ENCODE measurements around the gene TRDN.
A peak's percentile ranks its signal among the peaks of the same experiment; 100 is the strongest.
"Not testable (repeated sequence)": the region's sequence is repeated elsewhere in the genome, so short reads cannot be mapped to it uniquely, and the experiment has no call there.

TRDN gene

DNA sequence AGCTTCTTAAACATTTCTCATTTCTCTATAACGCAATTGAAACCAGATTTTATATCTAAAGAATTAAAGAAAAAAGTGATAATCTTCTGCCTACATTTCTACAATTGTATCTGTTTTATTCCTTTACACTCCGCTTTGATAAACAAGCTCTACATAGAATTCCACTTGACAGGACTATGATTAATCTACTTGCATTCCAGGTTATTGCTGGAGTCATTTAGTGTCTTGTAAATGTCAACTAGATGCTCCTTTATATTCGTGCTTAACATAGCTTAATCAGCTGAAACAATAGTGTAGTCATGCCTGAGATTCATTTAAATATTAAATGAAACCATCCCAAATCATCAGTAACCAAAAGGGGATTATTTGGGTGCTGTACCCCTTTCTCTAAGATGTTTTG, 284.0 kb downstream of the TRDN start:
- DNase-seq, result no peak
- in situ Hi-C loops (cut with HindIII; ENCODE audit: low pct_ligation_motif_present, low pct_unique_long_range_greater_than_20kb, low sequenced_read_pairs), result no loop called here

DNA sequence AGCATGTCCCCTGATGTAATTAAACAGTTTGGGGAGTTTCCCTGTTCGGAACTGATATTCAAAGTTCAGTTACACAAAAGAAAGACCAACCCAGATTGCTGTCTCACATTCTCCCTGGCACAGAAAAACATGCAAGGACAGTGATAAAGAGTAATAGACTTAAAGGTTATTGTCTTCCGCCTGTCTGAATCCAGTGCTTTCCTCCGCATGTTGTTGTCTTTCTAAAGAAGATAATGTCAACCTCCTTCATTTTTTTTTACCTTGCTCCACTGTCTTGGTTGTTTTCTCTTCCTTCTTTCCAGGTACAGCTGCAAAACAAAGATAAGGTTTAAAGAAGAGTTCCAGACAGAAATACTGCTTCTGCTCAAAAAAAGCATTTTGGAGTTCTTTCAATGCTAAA, 284.5 kb downstream of the TRDN start:
- in situ Hi-C loops (cut with HindIII; ENCODE audit: low pct_ligation_motif_present, low pct_unique_long_range_greater_than_20kb, low sequenced_read_pairs), result no loop called here

DNA sequence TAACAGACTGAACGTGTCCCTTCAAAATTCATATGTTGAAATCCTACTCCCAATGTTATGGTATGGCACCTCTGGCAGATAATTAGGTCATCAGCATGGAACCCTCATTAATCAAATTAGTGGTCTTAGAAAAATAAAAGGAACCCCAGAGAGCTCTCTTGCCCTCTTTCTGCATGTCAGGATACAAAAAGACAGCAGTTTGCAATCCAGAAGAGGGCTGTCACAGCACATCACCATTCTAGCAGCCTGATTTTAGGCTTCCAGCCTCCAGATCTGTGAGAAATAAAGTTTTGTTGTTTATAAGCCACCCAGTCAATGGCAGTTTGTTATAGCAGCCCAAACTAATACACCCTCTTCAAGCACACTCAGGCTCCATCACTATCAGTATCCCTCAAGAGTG, 292.9 kb downstream of the TRDN start:
- in situ Hi-C loops (cut with HindIII; ENCODE audit: low pct_ligation_motif_present, low pct_unique_long_range_greater_than_20kb, low sequenced_read_pairs), result no loop called here

More for the DNA sequence above, 284.5 kb downstream of the TRDN start:
- no peak for DNase-seq

DNA sequence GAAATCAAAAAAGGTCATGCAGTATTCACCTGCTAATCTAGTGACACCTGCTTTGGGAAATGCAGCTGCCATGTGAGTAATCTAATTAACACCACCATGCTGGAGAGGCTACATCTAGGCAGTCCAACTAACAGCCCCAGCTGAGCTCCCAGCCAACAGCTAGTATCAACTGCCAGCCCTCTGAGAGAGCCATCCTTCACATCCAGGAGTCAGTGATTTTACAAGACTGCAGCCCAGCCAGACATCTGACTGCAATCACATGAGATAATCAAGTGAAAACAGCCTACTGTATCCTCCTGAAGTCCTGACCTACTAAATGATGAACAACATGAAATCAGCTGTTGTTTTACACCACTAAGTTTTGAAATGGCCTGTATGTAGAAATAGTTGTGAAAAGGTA, 298.4 kb downstream of the TRDN start:
- in situ Hi-C loops (cut with HindIII; ENCODE audit: low pct_ligation_motif_present, low pct_unique_long_range_greater_than_20kb, low sequenced_read_pairs), result no loop called here
- DNase-seq, result no peak

More for the DNA sequence above, 292.9 kb downstream of the TRDN start:
- no peak for DNase-seq

DNA sequence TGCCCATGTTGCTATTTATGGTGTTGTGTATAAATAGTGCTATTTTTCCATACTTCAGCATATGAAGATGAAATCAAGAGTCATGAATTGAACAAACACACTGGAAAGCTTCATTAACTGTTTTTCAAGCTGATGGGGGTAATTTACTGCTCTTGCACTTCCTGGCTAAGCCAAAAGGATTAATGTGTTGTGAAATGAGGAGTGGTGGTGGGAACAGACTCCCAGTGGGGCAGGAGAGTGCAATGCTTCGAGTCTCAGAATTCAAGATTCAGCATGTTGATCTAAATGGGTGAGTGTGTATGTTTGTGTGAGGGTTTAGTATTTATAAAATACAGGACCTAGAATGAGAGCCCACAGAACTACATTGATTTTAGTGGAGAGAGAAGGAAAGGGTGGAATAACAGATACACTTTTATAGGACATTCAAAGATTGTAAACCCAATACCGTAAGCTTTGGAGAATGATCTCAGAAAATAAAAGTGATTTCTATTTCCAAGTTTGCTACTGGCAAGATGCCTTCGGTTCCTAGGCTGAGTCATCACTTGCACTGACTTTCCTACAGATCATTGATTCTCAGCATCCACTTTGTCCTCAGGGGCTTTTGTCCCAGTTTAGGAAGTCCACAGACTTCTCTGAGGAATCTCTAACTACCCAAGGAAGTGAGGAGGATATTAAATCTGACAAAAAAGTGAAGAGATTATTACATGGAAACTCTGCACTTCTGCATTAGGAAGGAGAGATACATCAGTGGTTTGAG, 303.6 kb downstream of the TRDN start:
- DNase-seq, result no peak
- in situ Hi-C loops (cut with HindIII; ENCODE audit: low pct_ligation_motif_present, low pct_unique_long_range_greater_than_20kb, low sequenced_read_pairs), result no loop called here

DNA sequence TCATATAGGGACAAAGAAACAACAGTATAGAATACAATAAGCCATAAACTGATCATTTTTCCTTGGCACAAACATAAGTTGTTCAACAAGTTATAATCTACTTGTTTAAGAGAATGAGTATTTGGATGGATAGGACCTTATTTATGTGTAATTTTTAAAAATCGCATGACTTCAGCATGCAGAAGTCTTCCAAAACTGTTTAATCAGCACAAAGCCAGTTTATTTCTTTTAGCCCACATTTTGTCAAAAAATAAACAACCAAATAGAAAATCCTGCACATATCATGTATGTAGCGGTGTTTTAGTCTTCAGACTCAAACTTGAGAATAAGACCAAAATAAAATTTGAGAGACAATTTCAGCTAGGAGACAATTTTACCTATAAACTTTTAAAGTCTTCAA, 304.7 kb downstream of the TRDN start:
- DNase-seq, result no peak
- in situ Hi-C loops (cut with HindIII; ENCODE audit: low pct_ligation_motif_present, low pct_unique_long_range_greater_than_20kb, low sequenced_read_pairs), result no loop called here

DNA sequence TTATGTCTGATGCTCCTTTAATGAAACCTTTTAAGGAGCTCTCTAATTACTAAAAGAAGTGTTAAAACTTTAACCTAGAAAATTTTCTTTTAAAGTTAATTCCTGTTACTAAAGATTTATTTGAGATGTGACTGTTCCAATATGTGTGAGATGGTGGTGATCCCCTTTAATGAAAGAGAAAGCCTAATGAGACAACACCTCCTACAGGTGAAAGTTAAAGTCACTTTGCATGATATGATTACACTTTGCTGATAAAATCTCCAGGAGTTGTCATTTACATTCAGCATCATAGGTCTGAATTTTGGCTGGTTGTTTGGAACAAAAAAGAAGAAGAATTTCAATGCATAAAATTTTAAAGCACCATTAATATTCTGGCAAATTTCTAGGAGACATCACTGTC, 307.4 kb downstream of the TRDN start:
- in situ Hi-C loops (cut with HindIII; ENCODE audit: low pct_ligation_motif_present, low pct_unique_long_range_greater_than_20kb, low sequenced_read_pairs), result no loop called here
- no peak for DNase-seq

DNA sequence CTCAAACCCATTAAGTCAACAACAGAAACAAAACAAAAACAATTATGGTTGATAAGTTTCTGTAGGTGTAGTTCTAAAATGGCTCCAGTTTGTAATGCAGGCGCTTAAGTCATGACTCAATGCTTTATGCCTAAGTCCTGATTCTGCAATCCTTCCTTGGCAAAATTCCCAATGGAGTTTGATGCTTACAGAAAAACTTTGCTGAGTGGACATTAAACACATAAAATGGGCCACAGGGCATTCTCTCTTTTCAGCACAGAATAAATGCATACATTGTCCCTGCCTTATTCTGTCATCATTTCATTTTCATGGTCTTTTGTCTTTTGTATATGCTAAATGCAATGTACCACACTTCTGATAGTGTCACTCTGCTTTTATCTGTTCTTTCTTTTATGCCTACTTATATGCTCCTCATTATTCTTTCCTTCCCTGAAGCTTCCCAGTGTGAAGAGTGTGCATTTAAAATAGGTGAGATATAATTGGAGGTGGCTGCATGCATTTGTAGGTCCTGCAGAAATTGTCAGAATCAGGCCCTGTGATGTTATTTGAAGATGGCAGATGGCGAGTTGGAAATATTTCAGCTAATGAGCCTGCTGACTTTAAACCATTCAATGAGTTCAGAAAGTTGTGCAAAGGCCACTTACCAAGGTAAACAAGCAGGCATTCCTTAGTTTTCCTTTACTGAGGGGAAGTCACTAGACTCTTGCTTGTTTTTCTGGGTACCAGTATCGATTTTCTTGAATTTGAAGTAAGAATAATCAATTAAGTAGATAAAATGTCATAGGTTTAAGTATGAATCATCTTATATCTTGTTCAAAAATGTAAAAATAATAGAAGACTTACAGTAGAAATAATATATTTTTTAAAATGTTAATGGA, 313.1 kb downstream of the TRDN start:
- no peak for DNase-seq
- in situ Hi-C loops (cut with HindIII; ENCODE audit: low pct_ligation_motif_present, low pct_unique_long_range_greater_than_20kb, low sequenced_read_pairs), result no loop called here

DNA sequence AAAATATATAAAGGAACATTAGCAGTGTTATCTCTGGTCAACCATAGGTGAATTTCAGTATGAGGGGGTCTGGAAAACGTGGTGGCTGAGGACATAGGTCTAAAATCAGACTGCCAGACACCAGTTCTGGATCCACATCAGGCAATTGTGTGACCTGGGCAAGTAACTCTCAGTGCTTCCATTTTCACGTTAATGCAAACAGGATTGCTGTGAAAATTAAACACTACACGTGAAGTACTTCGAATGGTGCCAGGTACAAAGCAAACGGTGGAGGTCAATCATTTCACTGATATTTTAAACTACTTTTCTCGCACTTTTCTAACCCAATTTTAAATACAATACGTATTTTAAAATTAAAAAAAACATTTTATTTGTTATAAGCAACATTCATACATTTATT, 315.7 kb downstream of the TRDN start:
- no peak for DNase-seq
- in situ Hi-C loops (cut with HindIII; ENCODE audit: low pct_ligation_motif_present, low pct_unique_long_range_greater_than_20kb, low sequenced_read_pairs), result no loop called here

DNA sequence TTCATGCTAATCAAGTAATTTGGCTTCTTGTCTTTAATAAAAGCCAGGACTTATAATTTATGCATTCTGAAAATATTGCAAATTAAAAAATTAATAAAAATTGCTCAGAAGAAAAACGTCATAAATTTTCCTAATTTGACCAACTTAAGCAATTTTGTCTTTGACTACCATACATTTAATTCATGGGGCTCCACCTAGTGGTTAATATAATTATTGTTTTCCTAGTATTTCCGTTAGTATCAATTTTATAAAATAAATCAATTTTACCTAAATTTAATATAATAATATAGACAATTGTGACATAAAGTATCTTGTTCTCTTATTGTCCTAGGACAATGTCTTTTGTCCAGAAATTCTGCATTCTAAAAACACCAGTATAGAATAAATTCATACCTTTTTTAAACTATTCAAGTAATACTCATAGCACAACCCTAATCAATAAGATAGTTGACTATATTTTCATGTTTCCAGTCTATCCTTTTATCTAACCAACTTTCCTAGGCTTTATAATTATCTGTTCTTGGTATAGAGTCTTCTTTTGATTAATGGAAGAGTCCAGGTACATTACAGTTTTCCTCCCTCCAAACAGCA, 319.9 kb downstream of the TRDN start:
- in situ Hi-C loops (cut with HindIII; ENCODE audit: low pct_ligation_motif_present, low pct_unique_long_range_greater_than_20kb, low sequenced_read_pairs), result no loop called here
- DNase-seq, result peak; percentile 31

DNA sequence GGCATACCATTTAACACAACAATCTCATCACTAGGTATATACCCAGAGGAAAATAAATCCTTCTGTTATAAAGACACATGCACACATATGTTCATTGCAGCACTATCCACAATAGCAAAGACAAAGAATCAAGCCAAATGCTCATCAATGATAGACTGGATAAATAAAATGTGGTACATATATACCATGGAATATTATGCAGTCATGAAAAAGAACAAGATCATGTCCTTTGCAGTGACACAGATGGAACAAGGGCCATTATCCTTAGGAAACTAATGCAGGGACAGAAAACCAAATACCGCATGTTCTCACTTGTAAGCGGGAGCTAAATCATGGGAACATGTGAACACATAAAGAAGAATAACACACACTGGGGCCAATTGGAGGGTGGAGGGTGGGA, 322.3 kb downstream of the TRDN start:
- in situ Hi-C loops (cut with HindIII; ENCODE audit: low pct_ligation_motif_present, low pct_unique_long_range_greater_than_20kb, low sequenced_read_pairs); DNase-seq: not testable (repeated sequence)

DNA sequence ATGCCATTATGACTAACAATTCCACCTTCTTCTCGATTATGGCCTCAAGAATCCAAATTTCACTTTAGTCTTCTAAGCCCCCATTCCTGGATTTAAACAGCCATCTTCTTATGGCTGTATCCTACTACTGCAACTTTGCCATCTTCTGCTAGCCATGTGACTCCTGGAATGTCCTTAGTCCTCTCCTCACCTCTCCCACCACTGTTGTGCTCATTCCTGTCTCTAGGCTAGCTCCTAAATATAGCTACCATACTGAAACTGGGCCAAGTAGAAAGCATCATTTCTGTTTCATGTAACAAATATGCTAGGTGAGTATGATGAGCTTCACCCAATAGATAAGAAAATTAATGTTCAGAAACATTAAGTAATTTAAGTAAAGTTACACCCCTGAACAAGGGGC, 327.6 kb downstream of the TRDN start:
- in situ Hi-C loops (cut with HindIII; ENCODE audit: low pct_ligation_motif_present, low pct_unique_long_range_greater_than_20kb, low sequenced_read_pairs), result no loop called here
- no peak for DNase-seq

DNA sequence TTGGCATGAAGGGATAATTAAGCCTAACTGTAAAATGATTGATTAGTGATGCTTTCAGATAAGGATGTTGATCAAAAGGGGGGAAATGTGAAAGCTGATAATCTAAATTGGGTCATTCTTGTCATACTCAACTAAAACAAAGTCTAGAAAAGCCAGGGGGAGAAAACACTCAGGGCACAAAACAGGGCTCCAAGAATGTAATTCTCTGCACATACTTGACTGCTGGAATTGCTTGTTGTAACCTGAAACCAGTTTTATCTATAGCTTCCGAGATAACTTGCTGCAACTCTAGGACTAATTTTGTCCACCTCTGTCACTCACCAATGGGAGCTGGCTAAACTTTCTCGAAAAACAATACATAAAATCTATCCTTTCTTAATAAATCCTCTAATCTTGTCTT, 330.4 kb downstream of the TRDN start:
- DNase-seq, result no peak
- in situ Hi-C loops (cut with HindIII; ENCODE audit: low pct_ligation_motif_present, low pct_unique_long_range_greater_than_20kb, low sequenced_read_pairs), result no loop called here

DNA sequence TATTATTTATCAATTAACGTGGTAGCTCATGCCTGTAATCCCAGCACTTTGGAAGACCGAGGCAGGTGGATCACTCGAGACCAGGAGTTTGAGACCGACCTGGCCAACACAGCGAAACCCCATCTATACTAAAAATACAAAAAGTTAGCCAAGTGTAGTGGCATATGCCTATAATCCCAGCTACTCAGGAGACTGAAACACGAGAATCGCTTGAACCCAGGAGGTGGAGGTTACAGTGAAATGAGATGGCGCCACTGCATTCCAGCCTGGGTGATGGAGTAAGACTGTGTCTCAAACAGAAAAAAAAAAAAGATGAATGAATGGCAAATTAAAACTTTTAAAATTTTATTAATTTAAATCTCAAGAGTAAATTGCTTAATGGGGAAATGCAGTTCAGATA, 341.1 kb downstream of the TRDN start:
- DNase-seq, result no peak
- in situ Hi-C loops (cut with HindIII; ENCODE audit: low pct_ligation_motif_present, low pct_unique_long_range_greater_than_20kb, low sequenced_read_pairs), result no loop called here

DNA sequence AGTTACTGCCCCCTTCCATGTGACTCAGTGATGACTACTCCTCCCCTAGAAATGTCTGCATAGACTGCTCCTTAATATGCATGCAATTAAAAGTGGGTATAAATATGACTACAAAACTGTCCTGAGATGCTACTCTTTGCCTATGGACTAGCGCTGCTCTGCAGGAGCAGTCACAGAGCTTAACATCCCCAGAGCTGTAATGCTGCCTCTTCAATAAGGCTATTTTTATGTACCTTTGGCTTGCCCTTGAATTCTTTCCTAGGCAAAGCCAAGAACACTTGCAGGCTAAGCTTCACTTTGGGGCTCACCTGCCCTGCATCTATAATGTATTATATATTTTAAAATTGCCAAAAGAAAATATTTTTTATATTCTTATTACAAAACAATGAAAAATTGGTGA, 341.6 kb downstream of the TRDN start:
- in situ Hi-C loops (cut with HindIII; ENCODE audit: low pct_ligation_motif_present, low pct_unique_long_range_greater_than_20kb, low sequenced_read_pairs), result no loop called here
- no peak for DNase-seq

DNA sequence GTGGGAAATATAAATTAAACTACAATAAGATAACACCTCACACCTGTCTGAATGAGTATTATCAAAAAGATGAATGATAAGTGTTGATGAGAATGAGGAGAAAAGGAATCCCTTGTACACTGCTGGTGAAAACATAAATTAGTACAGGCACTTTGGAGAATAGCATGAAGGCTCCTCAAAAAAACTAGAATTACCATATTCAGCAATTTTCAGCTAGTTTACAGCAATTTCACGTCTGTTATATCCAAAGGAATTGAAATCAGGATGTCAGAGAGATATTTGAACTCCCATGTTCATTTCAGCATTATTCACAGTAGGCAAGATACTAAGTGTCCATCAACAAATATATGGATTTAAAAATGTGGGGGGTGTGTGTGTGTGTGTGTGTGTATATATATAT, 348.1 kb downstream of the TRDN start:
- in situ Hi-C loops (cut with HindIII; ENCODE audit: low pct_ligation_motif_present, low pct_unique_long_range_greater_than_20kb, low sequenced_read_pairs), result no loop called here
- DNase-seq, result no peak

DNA sequence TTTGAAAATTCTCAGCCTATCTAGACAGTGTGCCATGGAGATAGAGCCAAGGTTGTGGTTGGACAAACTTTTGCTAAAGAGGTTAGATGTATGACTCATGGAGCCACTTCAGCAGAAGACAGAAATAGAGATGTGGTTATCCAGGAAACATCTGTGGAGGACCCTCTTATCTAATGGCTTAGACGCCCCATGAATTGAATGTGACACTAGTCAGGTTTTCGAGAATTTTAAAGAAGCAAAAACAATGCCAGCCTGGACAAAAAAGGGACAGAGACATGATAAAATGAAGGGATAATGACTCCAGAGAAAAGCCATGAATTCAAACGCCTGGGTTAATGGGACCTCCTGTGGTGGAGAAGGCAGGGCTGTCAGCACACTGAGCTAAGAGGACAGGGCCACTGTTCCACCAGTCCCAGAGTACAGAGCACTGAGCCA, 360.2 kb downstream of the TRDN start:
- in situ Hi-C loops (cut with HindIII; ENCODE audit: low pct_ligation_motif_present, low pct_unique_long_range_greater_than_20kb, low sequenced_read_pairs), result no loop called here
- no peak for DNase-seq

DNA sequence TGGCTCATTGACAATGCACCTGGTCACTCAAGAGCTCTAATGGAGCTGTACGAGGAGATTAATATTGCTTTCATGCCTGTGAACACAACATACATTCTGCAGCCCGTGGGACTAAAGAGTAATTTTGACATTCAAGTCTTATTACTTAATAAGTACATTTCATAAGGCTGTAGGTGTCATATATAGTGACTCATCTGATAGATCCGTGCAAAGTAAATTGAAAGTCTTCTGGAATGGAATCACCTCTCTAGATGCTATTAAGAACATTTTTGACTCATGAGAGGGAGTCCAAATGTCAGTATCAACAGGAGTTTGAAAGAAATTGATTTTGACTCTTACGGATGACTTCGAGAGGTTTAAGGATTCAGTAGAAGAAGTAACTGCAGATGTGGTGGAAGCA, 372.8 kb downstream of the TRDN start:
- no peak for DNase-seq
- in situ Hi-C loops (cut with HindIII; ENCODE audit: low pct_ligation_motif_present, low pct_unique_long_range_greater_than_20kb, low sequenced_read_pairs), result no loop called here

DNA sequence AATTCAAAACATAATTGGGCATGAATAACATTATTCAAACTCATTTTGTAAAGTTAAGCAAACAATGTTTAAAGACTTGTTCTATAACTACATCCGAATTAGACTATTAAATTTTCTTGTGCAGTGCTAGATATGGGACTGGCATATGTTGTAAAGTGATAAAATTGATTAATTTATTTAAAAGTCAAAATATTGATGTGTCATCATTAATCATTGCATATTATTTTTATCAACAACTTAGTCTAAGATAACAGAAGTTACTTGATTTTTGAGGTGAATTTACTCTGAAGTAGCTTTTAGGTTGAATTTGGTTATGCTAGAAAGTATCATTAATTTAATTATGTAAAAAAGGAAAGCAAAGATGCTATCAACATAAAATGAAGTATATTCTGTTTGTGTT, 396.1 kb downstream of the TRDN start:
- in situ Hi-C loops (cut with HindIII; ENCODE audit: low pct_ligation_motif_present, low pct_unique_long_range_greater_than_20kb, low sequenced_read_pairs), result no loop called here

DNA sequence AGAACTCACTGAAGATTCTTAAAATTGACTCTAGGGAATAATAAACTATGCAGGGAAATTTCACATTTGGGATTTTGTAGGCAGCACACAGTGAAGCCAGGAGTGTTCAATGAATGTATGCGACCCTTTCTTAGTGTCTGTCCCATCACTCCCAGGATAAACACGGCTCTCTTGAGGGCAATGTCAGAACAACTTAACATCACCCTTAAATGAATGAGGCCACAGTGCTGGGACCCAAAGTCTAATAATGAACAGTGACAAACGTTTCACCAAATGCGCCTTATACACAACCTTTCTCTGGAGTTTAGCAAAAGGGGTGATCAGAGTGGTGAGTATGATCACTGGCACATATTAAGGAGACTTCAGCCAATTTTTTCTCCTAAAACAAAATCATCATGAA, 403.4 kb downstream of the TRDN start:
- in situ Hi-C loops (cut with HindIII; ENCODE audit: low pct_ligation_motif_present, low pct_unique_long_range_greater_than_20kb, low sequenced_read_pairs), result no loop called here
- no peak for DNase-seq

More for the DNA sequence above, 396.1 kb downstream of the TRDN start:
- DNase-seq, result no peak
